Activated T-cell treated with anti-CD3 and anti-CD28 coated beads for 48 hours (primary cell): ENCODE measurements around the gene CPN2.

Experiments
- DNase-seq: peaks from one replicate; pipeline ENCODE4 v3.0.0-alpha.2; 2020; ENCODE audit warnings: low read depth

The CPN2 gene

DNA sequence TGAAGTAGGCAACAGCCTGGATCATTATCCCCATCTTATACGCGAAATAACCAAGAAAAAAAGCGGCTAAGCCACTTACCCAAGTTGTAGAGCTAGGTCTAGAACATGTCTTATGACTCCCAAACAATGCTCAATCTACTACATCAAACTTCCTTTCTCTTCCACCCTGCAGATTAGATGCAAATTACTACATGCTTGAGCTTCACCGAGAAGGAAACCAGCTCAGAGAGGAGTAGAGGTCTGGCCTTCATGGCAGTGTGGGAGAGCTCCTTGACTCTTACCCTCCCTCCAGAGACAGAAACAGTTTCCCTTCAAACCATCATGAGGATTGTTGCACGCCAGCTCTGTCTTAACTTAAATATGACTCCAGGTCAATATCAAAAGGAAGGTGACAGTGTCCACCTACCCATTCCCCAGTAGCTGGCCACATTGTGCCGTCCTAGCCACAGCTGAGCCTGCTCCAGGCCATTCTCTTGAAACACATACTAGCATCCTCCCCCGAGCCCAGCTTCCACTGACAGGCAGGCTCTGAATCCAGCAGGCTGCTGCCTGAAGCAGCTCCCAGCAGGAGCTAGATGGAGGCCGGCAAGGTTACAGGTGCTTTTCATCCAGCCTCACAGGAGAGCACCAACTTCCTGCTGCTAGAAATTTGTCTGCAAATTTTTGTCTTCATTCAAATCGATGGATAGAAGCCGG, 56.8 kb downstream of the CPN2 start:
- no peak for DNase-seq

DNA sequence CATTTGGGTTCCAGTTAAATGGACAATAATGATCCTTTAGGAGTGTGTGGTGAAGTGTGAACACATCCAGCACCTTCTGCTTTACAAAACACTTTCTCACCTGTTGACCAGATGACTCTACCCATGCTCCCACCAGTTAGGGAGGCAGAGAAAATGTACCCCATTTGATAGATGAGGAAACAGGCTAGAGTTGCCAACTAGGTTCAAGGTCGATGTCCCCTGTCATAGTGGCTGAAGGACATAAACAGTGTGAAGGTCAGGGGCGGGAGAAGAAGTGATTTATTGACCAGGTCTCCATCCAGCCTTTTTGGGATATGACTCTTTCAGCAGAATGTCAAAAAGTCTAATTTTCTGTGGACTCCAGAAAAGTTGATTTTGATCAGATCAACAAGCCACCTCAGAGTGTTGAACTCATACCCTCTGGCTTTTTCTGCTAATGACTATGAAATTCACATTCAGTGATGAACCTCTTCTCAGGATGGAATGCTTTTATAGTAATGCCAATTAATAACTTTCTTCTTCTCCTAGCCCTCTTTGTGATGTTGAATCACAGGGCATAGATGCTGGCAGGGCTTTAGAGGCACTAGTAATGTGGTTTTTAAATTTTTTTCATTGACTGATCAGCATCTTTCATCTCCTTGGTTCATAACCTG, 57.5 kb downstream of the CPN2 start:
- no peak for DNase-seq

DNA sequence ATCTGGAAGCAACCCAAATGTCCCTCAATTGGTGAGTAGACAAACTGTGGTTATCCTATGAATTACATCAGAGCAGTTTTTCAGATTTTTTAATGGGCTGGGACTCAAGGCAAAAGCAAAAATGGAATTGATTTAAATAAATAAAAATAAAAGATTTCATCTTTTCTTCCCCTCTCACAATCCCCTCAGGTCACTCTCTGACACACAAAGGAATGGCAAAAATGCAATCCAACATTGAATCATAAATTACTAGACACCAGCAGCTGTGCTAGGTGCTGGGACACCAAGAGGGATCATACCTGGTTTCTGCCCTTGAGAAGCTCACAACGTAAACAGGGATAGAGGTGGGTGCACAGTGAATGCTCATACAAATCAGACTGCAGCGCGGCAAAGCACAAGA, 58.8 kb downstream of the CPN2 start:
- no peak for DNase-seq
